HL-60 (cell line): ENCODE measurements around the gene SP9.

ENCODE experiments used
- DNase-seq, 2 experiments: peaks; one replicate each; pipeline ENCODE4 v3.0.0-alpha.2; 2010 to 2020; ENCODE audit warnings: low read depth in 1 of 2, low spot score in 1 of 2
- H3K27ac ChIP-seq: fragments of 250-450 bp; sonication (Bioruptor Pico); replicated peaks from 2 replicates; pipeline ENCODE4 v1.5.1; 2020; ENCODE audit warnings: mild to moderate bottlenecking, moderate library complexity
- H3K27me3 ChIP-seq: fragments of 250-450 bp; sonication (Bioruptor Pico); 2 replicates; pipeline ENCODE4 v1.5.1; 2021; ENCODE audit warnings: mild to moderate bottlenecking, moderate library complexity; ENCODE audit not compliant: insufficient read depth, poor library complexity, severe bottlenecking
- H3K4me3 ChIP-seq: replicated peaks from 2 replicates; pipeline ENCODE4 v1.5.1; 2011; ENCODE audit warnings: mild to moderate bottlenecking, control low read depth, low read length; ENCODE audit not compliant: insufficient read depth
- CTCF ChIP-seq: IDR thresholded peaks from one replicate; pipeline ENCODE4 v1.5.1; 2011; ENCODE audit warnings: low read length, control low read depth, inconsistent platforms; ENCODE audit not compliant: insufficient read depth
- GABPA ChIP-seq: IDR thresholded peaks from 2 replicates; pipeline ENCODE4 v1.6.1; 2012; ENCODE audit warnings: low read depth
- POLR2AphosphoS5 ChIP-seq: IDR thresholded peaks from 2 replicates; pipeline ENCODE4 v1.6.1; 2012; ENCODE audit warnings: low read depth
- REST ChIP-seq: IDR thresholded peaks from 2 replicates; pipeline ENCODE4 v1.6.1; 2012; ENCODE audit warnings: low read depth; ENCODE audit not compliant: insufficient replicate concordance
- SPI1 ChIP-seq: IDR thresholded peaks from 2 replicates; pipeline ENCODE4 v1.6.1; 2012; ENCODE audit warnings: low read depth, mild to moderate bottlenecking, borderline replicate concordance

Gene SP9

GRCh38 chr2:174385201-174385600 lies 50.4 kb downstream of the SP9 start:
- Histone ChIP-seq H3K27ac (no peak overlapping the region), H3K4me3 (no peak overlapping the region), H3K27me3 (no peaks in the 10 kb centered on the region)
- DNase-seq: no peak
- TF ChIP-seq GABPA (no peak), CTCF (no peak), POLR2AphosphoS5 (no peak), SPI1 (no peak), REST (no peak)
